Measurements from ENCODE around the gene VIL1. TPM values are rescaled to one million over a fixed set of nuclear protein-coding genes. Genes with fewer than 3 reads are reported as not detected.

VIL1 gene
- total RNA-seq, 3 donors from 2014 or later (not counting 1 experiment from before 2014, with no cell fraction given), result 1.5 to 1.8 (median 1.6) TPM

DNA sequence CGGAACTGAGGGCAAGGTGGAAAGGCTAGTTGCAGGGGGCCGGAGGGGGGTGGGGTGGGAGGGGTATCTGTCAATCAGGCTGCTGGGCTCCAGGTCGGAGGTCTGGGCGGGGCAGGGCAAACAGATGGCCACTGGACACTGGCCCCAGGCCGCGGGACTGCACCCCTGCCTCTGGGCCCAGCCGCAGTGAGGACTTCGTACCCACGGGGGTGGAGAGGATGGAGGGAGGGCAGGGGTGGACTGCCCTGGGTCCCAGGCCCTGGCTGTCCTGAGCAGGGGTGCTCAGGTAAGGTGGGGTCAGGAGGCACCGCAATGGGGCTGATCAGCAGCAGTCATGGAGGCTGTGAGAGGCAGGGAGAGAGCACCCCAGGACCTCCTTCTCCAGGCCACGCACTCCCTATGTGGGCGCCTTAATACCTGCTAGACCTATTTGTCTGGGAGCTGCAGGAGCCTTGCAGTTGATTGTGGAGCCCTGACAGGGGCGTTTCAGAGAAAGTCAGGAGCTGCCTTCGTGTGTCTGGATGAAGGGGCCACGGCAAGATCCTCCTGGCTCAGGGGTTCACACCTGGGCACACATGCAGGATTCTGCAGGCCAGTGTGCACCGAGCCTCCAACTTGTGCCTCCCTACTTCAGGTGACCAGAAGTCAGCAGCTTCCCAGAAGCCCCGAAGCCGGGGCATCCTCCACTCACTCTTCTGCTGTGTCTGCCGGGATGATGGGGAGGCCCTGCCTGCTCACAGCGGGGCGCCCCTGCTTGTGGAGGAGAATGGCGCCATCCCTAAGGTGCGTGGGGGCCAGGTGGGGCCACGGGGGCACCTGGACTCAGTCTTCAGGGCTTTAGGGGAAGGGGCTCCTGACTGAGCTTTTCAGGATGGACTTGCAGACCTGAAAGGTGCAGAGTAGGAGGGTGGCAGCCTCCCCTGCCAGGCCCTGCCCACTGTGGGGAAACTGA lies 17.7 kb upstream of the VIL1 start:
- peak overlapping the region; percentile 92 for H3K4me3 ChIP-seq (ENCODE audit: low read length)

DNA sequence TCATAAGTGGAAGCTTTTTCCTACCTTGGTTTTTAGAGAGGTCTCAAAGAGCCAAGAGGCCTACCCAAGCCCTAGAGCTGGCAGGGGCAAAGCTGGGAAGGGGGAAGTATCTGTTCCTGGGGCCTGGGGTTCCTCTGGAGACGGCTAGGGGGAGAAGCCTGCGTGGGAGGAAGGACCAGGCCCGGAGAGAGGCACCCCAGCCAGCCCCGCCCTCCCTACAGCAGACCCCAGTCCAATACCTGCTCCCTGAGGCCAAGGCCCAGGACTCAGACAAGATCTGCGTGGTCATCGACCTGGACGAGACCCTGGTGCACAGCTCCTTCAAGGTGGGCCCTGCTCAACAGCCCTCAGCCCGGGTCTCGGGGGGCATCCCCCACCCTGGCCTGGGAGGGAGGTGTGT lies 17.0 kb upstream of the VIL1 start:
- H3K4me3 ChIP-seq (ENCODE audit: low read length), result peak overlapping the region; percentile 92
- ATAC-seq (no peak), DNase-seq (no peak)
- intact Hi-C loops (cut with micrococcal nuclease), result no loop called here
- H3K9me3 ChIP-seq (ENCODE audit: control insufficient read depth, insufficient read depth, low read length), result no peaks in the 10 kb centered on the region
- Mint-ChIP-seq H3K27me3 (ENCODE audit: low read depth in 2 of 2) (no peaks in the 10 kb centered on the region), H3K27ac (peak overlapping the region; percentile 98), H3K4me3 (peak overlapping the region; percentile 95), H3K9me3 (no peaks in the 10 kb centered on the region), H3K4me1 (peaks cover 49 to 75% of the 10 kb centered on the region in 2 donors), H3K36me3 (no peaks in the 10 kb centered on the region)
- peaks cover 79% of the 10 kb centered on the region for H3K4me1 ChIP-seq (ENCODE audit: control insufficient read depth, insufficient read depth, low read length)
- peak overlapping the region; percentile 21 for H3K27ac ChIP-seq (ENCODE audit: low read length)
- no peaks in the 10 kb centered on the region for H3K27me3 ChIP-seq (ENCODE audit: control insufficient read depth, insufficient read depth, low read length)
- TF ChIP-seq, protein P1, sequence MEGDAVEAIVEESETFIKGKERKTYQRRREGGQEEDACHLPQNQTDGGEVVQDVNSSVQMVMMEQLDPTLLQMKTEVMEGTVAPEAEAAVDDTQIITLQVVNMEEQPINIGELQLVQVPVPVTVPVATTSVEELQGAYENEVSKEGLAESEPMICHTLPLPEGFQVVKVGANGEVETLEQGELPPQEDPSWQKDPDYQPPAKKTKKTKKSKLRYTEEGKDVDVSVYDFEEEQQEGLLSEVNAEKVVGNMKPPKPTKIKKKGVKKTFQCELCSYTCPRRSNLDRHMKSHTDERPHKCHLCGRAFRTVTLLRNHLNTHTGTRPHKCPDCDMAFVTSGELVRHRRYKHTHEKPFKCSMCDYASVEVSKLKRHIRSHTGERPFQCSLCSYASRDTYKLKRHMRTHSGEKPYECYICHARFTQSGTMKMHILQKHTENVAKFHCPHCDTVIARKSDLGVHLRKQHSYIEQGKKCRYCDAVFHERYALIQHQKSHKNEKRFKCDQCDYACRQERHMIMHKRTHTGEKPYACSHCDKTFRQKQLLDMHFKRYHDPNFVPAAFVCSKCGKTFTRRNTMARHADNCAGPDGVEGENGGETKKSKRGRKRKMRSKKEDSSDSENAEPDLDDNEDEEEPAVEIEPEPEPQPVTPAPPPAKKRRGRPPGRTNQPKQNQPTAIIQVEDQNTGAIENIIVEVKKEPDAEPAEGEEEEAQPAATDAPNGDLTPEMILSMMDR (IDR thresholded peaks at IDR 0.05), result no peak
- peaks cover 42% of the 10 kb centered on the region for H3K36me3 ChIP-seq (ENCODE audit: control insufficient read depth, insufficient read depth, low read length)
- WGBS (ENCODE audit: insufficient coverage), result 73% methylated on average over 9 of the region's 9 CpGs

More for the DNA sequence above, 17.7 kb upstream of the VIL1 start:
- Mint-ChIP-seq H3K9me3 (no peaks in the 10 kb centered on the region), H3K4me3 (peak overlapping the region; percentile 95), H3K4me1 (peaks cover 52 to 76% of the 10 kb centered on the region in 2 donors), H3K27me3 (ENCODE audit: low read depth in 2 of 2) (no peaks in the 10 kb centered on the region), H3K36me3 (no peaks in the 10 kb centered on the region), H3K27ac (peak overlapping the region; percentile 98)
- Histone ChIP-seq H3K27me3 (ENCODE audit: control insufficient read depth, insufficient read depth, low read length) (no peaks in the 10 kb centered on the region), H3K36me3 (ENCODE audit: control insufficient read depth, insufficient read depth, low read length) (peaks cover 42% of the 10 kb centered on the region), H3K9me3 (ENCODE audit: control insufficient read depth, insufficient read depth, low read length) (no peaks in the 10 kb centered on the region), H3K4me1 (ENCODE audit: control insufficient read depth, insufficient read depth, low read length) (peaks cover 81% of the 10 kb centered on the region), H3K27ac (ENCODE audit: low read length) (peak overlapping the region; percentile 21)
- intact Hi-C loops (cut with micrococcal nuclease), result no loop called here
- ATAC-seq (no peak), DNase-seq (peak in 1 of 2 donors; percentile 29)
- 37% methylated on average over 22 of the region's 24 CpGs for WGBS (ENCODE audit: insufficient coverage)
- TF ChIP-seq, protein P1 (IDR thresholded peaks at IDR 0.05), result no peak

DNA sequence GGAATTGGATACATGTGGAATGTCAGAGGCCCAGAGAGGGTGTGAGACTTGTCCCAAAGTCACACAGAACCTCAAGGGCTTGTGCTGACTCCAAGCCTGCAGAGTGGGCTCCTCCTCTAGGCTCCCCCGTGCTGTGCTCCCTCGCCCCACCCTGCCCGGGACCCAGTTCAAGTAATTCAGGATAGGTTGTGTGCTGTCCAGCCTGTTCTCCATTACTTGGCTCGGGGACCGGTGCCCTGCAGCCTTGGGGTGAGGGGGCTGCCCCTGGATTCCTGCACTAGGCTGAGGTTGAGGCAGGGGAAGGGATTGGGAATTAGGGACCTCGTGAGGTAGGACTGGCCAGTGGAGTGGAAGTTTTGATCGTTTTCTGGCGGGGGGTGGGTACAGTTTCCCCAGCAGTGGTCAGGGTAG lies 16.4 kb upstream of the VIL1 start:
- Histone ChIP-seq H3K9me3 (ENCODE audit: control insufficient read depth, insufficient read depth, low read length) (no peaks in the 10 kb centered on the region), H3K4me3 (ENCODE audit: low read length) (no peak overlapping the region), H3K27ac (ENCODE audit: low read length) (no peak overlapping the region), H3K27me3 (ENCODE audit: control insufficient read depth, insufficient read depth, low read length) (no peaks in the 10 kb centered on the region), H3K4me1 (ENCODE audit: control insufficient read depth, insufficient read depth, low read length) (peaks cover 79% of the 10 kb centered on the region), H3K36me3 (ENCODE audit: control insufficient read depth, insufficient read depth, low read length) (peaks cover 42% of the 10 kb centered on the region)
- H3K9me3 Mint-ChIP-seq, result no peaks in the 10 kb centered on the region
- no peaks in the 10 kb centered on the region for H3K27me3 Mint-ChIP-seq (ENCODE audit: low read depth in 2 of 2)
- peaks cover 49 to 75% of the 10 kb centered on the region in 2 donors for H3K4me1 Mint-ChIP-seq
- 93% methylated on average over 8 of the region's 8 CpGs for WGBS (ENCODE audit: insufficient coverage)
- TF ChIP-seq, protein P1 (IDR thresholded peaks at IDR 0.05), result no peak
- DNase-seq (no peak), ATAC-seq (no peak)
- no peak overlapping the region for H3K4me3 Mint-ChIP-seq
- peak overlapping the region; percentile 98 for H3K27ac Mint-ChIP-seq
- intact Hi-C loops (cut with micrococcal nuclease), result no loop called here
- no peaks in the 10 kb centered on the region for H3K36me3 Mint-ChIP-seq

Measured in natural killer cell (primary cell).